Peyer's patch (tissue), 4 donors: Measurements from ENCODE around the gene HTR4. TPM values are rescaled to one million over a fixed set of nuclear protein-coding genes. Genes with fewer than 3 reads are reported as not detected.

Experiments used
- DNase-seq, 3 donors: peaks; one replicate each; pipeline ENCODE4 v3.0.0-alpha.2; 2017 to 2019
- H3K27ac ChIP-seq, 4 donors: fragments of 200-600 bp; sonication (generic); one replicate each; pipeline ENCODE4 v1.5.1; 2016 to 2019
- H3K27me3 ChIP-seq, 2 donors: fragments of 200-600 bp; sonication (generic); one replicate each; pipeline ENCODE4 v1.5.1; 2019
- H3K36me3 ChIP-seq, 3 donors: fragments of 200-600 bp; sonication (generic); one replicate each; pipeline ENCODE4 v1.5.1; 2016 to 2019
- H3K4me1 ChIP-seq, 4 donors: fragments of 200-600 bp; sonication (generic); one replicate each; pipeline ENCODE4 v1.5.1; 2016 to 2019
- H3K4me3 ChIP-seq, 4 donors: fragments of 200-600 bp; sonication (generic); 1 replicate in 3 of 4; 2 replicates in 1 of 4; pipeline ENCODE4 v1.5.1; 2016 to 2019; ENCODE audit warnings: mild to moderate bottlenecking in 1 of 4
- H3K9me3 ChIP-seq, 4 donors: fragments of 200-600 bp; sonication (generic); one replicate each; pipeline ENCODE4 v1.5.1; 2016 to 2019; ENCODE audit warnings: mild to moderate bottlenecking in 1 of 4
- POLR2A ChIP-seq, 2 donors: fragments of 450-650 bp; IDR thresholded peaks; one replicate each; pipeline ENCODE4 v1.5.1; 2017; ENCODE audit warnings: antibody characterized with exemption in 2 of 2, mild to moderate bottlenecking in 2 of 2, moderate library complexity in 2 of 2
- total RNA-seq, 4 donors: library from RNA; depleted of rRNA; stranded (reverse); fragments of >200 nt; gene quantifications; one replicate each; pipeline ENCODE4 v1.1.0, GENCODE V29; 2016
- TF ChIP-seq, protein P1 (sequence below), 6 experiments: fragments of 450-650 bp in 4 of 6; fragments of 200-600 bp in 2 of 6; sonication (generic) in 1 of 6; IDR thresholded peaks; one replicate each; pipeline ENCODE4 v1.5.1; 2017 to 2019; ENCODE audit warnings: antibody characterized with exemption in 6 of 6, mild to moderate bottlenecking in 3 of 6, moderate library complexity in 1 of 6

HTR4 gene
- total RNA-seq, 4 donors from 2014 or later: 21.5 to 46.6 (median 44.1) TPM

DNA sequence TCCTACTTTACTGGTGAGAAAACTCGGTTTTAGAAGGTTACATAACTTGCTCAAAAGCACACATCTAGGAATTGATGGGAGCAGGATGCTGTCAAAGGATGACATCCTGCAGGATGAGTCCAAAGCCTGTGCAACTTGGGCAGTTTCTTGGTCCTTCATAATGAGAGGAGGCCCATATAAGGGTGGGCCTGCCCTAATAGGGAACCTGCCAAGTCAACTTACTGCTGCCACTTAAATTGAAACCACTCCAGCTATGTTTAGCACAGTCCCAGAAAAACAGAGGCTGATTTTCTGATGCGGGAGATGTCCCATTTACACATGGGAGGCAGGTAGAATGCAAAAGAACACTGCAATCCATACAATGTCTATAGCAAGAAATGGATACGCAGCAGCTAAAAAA, 208.7 kb downstream of the HTR4 start:
- H3K9me3 ChIP-seq: no peaks in the 10 kb centered on the region

DNA sequence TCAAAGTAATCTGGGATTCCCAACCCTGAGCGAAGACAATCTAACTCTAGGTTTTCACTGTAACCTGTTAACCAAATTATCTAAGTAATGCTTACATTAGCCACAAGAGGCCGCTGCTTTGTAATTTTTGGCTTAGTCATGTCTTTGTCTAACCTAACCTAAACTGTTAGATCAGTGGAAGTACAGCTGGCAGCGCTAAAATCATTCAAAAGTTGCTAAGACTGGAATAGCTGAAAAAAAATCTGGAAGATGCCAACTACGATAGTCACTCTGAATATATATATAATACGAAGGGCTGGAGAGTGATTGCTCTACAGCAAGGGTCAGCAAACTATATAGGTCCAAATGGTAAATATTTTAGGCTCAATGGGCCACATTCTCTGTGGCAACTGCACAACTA, 210.3 kb downstream of the HTR4 start:
- peaks cover 0 to 37% (median 0%) of the 10 kb centered on the region in 3 donors for H3K36me3 ChIP-seq
- TF ChIP-seq, protein P1, sequence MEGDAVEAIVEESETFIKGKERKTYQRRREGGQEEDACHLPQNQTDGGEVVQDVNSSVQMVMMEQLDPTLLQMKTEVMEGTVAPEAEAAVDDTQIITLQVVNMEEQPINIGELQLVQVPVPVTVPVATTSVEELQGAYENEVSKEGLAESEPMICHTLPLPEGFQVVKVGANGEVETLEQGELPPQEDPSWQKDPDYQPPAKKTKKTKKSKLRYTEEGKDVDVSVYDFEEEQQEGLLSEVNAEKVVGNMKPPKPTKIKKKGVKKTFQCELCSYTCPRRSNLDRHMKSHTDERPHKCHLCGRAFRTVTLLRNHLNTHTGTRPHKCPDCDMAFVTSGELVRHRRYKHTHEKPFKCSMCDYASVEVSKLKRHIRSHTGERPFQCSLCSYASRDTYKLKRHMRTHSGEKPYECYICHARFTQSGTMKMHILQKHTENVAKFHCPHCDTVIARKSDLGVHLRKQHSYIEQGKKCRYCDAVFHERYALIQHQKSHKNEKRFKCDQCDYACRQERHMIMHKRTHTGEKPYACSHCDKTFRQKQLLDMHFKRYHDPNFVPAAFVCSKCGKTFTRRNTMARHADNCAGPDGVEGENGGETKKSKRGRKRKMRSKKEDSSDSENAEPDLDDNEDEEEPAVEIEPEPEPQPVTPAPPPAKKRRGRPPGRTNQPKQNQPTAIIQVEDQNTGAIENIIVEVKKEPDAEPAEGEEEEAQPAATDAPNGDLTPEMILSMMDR (IDR thresholded peaks at IDR 0.05): peak; percentile 31 to 95 (median 86)
- TF ChIP-seq POLR2A (IDR thresholded peaks at IDR 0.05): no peak
- no peaks in the 10 kb centered on the region for H3K27me3 ChIP-seq
- H3K4me1 ChIP-seq: peaks cover 0 to 5% (median 0%) of the 10 kb centered on the region in 4 donors
- DNase-seq: peak in 1 of 3 donors; percentile 65
- H3K4me3 ChIP-seq: no peak overlapping the region
- H3K9me3 ChIP-seq: no peaks in the 10 kb centered on the region
- H3K27ac ChIP-seq: no peak overlapping the region

More for the DNA sequence above, 208.7 kb downstream of the HTR4 start:
- Histone ChIP-seq H3K4me1 (peaks cover 0 to 5% (median 0%) of the 10 kb centered on the region in 4 donors), H3K27ac (no peak overlapping the region), H3K27me3 (no peaks in the 10 kb centered on the region), H3K36me3 (peaks cover 0 to 21% (median 0%) of the 10 kb centered on the region in 3 donors), H3K4me3 (no peak overlapping the region)
- TF ChIP-seq, protein P1 (IDR thresholded peaks at IDR 0.05): no peak
- no peak for TF ChIP-seq POLR2A (IDR thresholded peaks at IDR 0.05)
- no peak for DNase-seq

DNA sequence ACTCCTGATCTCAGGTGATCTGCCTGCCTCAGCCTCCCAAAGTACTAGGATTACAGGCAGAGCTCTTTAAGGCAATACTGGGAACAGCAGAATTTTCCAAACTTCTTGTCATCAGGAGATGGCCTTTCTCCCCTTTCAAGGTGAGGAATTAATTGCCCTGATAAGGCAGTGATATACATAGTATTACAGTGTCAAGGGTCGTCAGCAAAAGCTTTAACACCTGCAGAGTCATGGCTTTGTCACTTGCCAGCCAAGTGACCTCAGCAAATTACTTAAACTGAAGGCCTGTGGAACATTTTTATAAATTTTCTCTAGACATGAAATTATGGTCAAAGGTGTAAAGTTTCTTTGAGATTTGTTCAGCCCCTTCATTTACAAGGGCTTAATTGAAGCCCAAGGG, 211.1 kb downstream of the HTR4 start:
- H3K4me3 ChIP-seq: no peak overlapping the region
- no peak overlapping the region for H3K27ac ChIP-seq
- no peaks in the 10 kb centered on the region for H3K27me3 ChIP-seq
- H3K4me1 ChIP-seq: peaks cover 0 to 5% (median 0%) of the 10 kb centered on the region in 4 donors
- H3K9me3 ChIP-seq: no peaks in the 10 kb centered on the region
- TF ChIP-seq POLR2A (IDR thresholded peaks at IDR 0.05): no peak
- TF ChIP-seq, protein P1 (IDR thresholded peaks at IDR 0.05): no peak
- DNase-seq: no peak
- peaks cover 0 to 44% (median 0%) of the 10 kb centered on the region in 3 donors for H3K36me3 ChIP-seq

DNA sequence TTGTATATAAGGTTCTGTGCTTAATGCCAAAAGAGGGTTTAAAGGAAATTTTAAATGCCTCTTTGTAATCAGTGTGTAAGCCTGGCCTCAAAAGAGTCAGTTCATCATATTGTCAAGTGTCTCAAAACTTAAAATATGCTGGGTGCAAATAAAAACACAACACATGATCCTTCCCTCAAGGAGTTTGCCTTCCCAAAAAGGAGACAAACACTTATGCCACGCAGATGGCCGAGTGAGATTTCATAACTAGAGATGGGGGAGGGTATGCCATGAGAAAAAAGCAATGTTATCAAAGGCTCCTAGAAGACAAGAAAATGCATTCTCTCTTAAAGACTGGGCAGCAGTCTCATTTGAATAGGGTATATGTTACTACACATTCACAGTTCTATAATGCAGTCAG, 215.4 kb downstream of the HTR4 start:
- TF ChIP-seq POLR2A (IDR thresholded peaks at IDR 0.05): no peak
- TF ChIP-seq, protein P1 (IDR thresholded peaks at IDR 0.05): no peak
- Histone ChIP-seq H3K4me3 (no peak overlapping the region), H3K27me3 (no peaks in the 10 kb centered on the region), H3K36me3 (peaks cover 0 to 87% (median 0%) of the 10 kb centered on the region in 3 donors), H3K27ac (no peak overlapping the region), H3K9me3 (no peaks in the 10 kb centered on the region), H3K4me1 (peaks cover 0 to 5% (median 0%) of the 10 kb centered on the region in 4 donors)
- no peak for DNase-seq

DNA sequence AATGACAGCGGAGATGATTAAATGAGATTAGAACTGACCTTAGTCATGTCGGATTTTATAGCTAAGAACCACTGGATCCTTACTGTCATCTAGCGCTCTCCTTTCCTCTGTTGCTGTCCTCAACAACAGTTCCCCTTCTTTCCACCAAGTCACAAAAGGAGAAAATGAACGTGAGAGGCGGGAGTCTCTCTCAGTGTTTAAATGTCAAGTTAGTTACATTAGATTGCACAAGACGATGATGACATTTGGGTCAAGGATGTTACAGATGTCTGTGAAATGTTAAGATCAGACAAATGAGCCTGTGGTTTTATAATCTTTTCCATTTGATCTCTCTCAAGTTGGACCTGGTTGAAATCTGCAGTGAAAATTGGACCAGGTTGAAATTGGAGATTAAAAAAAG, 217.1 kb downstream of the HTR4 start:
- H3K27me3 ChIP-seq: no peaks in the 10 kb centered on the region
- DNase-seq: no peak
- H3K27ac ChIP-seq: no peak overlapping the region
- no peak overlapping the region for H3K4me3 ChIP-seq
- no peaks in the 10 kb centered on the region for H3K9me3 ChIP-seq
- H3K36me3 ChIP-seq: peaks cover 0 to 94% (median 0%) of the 10 kb centered on the region in 3 donors
- TF ChIP-seq, protein P1 (IDR thresholded peaks at IDR 0.05): no peak
- TF ChIP-seq POLR2A (IDR thresholded peaks at IDR 0.05): no peak
- no peaks in the 10 kb centered on the region for H3K4me1 ChIP-seq

DNA sequence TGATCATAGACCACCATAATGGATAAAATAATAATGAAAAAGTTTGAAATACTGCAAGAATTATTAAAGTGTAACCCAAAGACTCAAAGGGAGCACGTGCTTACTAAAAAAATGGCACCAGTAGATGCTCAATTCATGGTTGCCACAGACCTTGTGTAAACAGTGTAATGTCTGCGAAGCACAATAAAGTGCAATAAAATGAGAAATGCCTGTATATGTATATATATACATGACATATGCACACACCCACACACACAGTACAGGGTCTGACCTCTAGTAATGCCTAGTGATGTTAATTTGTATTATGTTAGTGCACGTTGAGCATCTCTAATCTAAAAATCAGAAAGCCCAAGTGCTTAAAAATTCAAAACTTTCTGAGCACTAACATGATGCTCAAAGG, 218.3 kb downstream of the HTR4 start:
- Histone ChIP-seq H3K27me3 (no peaks in the 10 kb centered on the region), H3K9me3 (no peaks in the 10 kb centered on the region), H3K4me3 (no peak overlapping the region), H3K27ac (no peak overlapping the region), H3K4me1 (no peaks in the 10 kb centered on the region), H3K36me3 (peaks cover 0 to 90% (median 0%) of the 10 kb centered on the region in 3 donors)
- DNase-seq: no peak
- no peak for TF ChIP-seq POLR2A (IDR thresholded peaks at IDR 0.05)
- TF ChIP-seq, protein P1 (IDR thresholded peaks at IDR 0.05): no peak
